Astrocyte of the cerebellum (primary cell): ENCODE results near the gene SLC44A3.

ENCODE experiments used
- DNase-seq: peaks from one replicate; pipeline ENCODE4 v3.0.0-alpha.2; 2011; ENCODE audit warnings: low read depth
- H3K4me3 ChIP-seq: 2 replicates; pipeline ENCODE4 v1.5.1; 2011; ENCODE audit warnings: mild to moderate bottlenecking, low read depth, low read length, moderate library complexity
- CTCF ChIP-seq: IDR thresholded peaks from 2 replicates; pipeline ENCODE4 v1.5.1; 2012; ENCODE audit warnings: low read length, low read depth, moderate library complexity, mild to moderate bottlenecking; ENCODE audit errors: missing control alignments
- in situ Hi-C: cut with HindIII; loops from 2 replicates; pipeline ENCODE4 v1.10.0; 2017; ENCODE audit warnings: low sequenced_read_pairs

The SLC44A3 gene

GRCh38 chr1:94798054-94798453, 22.1 kb upstream of the SLC44A3 start:
- no peak for TF ChIP-seq CTCF
- in situ Hi-C loops, result loop anchor here (5.0 to 25.0 kb wide), 2 partner anchors 86 to 261 kb away; partner anchors contain the start of gene F3
- no peak for DNase-seq
- no peak overlapping the region for H3K4me3 ChIP-seq

GRCh38 chr1:94798462-94798861, 21.7 kb upstream of the SLC44A3 start:
- DNase-seq, result no peak
- H3K4me3 ChIP-seq, result no peak overlapping the region
- in situ Hi-C loops, result loop anchor here (5.0 to 25.0 kb wide), 2 partner anchors 86 to 261 kb away; partner anchors contain the start of gene F3
- no peak for TF ChIP-seq CTCF

GRCh38 chr1:94799206-94799605, 21.0 kb upstream of the SLC44A3 start:
- no peak overlapping the region for H3K4me3 ChIP-seq
- in situ Hi-C loops, result loop anchor here (5.0 to 25.0 kb wide), 2 partner anchors 87 to 262 kb away; partner anchors contain the start of gene F3

GRCh38 chr1:94801919-94802546, 18.1 kb upstream of the SLC44A3 start:
- peak; percentile 58 for TF ChIP-seq CTCF
- in situ Hi-C loops, result no loop called here
- DNase-seq, result peak; percentile 76
- H3K4me3 ChIP-seq, result no peak overlapping the region

More at GRCh38 chr1:94799206-94799605, 21.0 kb upstream of the SLC44A3 start:
- TF ChIP-seq CTCF, result no peak
- DNase-seq, result no peak

GRCh38 chr1:94803106-94803505, 17.1 kb upstream of the SLC44A3 start:
- in situ Hi-C loops, result no loop called here
- TF ChIP-seq CTCF, result no peak
- no peak for DNase-seq
- H3K4me3 ChIP-seq, result no peak overlapping the region

GRCh38 chr1:94803517-94804441, 16.4 kb upstream of the SLC44A3 start:
- in situ Hi-C loops, result no loop called here
- DNase-seq, result no peak
- TF ChIP-seq CTCF, result no peak
- H3K4me3 ChIP-seq, result no peak overlapping the region
